HG03103 (cell line): ENCODE data around the gene GALNT14.
"Not testable (repeated sequence)": the region's sequence is repeated elsewhere in the genome, so short reads cannot be mapped to it uniquely, and the experiment has no call there.

ENCODE experiments used
- ATAC-seq: cut with Tn5 transposase; IDR thresholded peaks from one replicate; pipeline ENCODE4 v1.9.1; 2021; ENCODE audit warnings: low read depth; ENCODE audit not compliant: unreplicated experiment

Gene GALNT14, protein sequence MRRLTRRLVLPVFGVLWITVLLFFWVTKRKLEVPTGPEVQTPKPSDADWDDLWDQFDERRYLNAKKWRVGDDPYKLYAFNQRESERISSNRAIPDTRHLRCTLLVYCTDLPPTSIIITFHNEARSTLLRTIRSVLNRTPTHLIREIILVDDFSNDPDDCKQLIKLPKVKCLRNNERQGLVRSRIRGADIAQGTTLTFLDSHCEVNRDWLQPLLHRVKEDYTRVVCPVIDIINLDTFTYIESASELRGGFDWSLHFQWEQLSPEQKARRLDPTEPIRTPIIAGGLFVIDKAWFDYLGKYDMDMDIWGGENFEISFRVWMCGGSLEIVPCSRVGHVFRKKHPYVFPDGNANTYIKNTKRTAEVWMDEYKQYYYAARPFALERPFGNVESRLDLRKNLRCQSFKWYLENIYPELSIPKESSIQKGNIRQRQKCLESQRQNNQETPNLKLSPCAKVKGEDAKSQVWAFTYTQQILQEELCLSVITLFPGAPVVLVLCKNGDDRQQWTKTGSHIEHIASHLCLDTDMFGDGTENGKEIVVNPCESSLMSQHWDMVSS

DNA sequence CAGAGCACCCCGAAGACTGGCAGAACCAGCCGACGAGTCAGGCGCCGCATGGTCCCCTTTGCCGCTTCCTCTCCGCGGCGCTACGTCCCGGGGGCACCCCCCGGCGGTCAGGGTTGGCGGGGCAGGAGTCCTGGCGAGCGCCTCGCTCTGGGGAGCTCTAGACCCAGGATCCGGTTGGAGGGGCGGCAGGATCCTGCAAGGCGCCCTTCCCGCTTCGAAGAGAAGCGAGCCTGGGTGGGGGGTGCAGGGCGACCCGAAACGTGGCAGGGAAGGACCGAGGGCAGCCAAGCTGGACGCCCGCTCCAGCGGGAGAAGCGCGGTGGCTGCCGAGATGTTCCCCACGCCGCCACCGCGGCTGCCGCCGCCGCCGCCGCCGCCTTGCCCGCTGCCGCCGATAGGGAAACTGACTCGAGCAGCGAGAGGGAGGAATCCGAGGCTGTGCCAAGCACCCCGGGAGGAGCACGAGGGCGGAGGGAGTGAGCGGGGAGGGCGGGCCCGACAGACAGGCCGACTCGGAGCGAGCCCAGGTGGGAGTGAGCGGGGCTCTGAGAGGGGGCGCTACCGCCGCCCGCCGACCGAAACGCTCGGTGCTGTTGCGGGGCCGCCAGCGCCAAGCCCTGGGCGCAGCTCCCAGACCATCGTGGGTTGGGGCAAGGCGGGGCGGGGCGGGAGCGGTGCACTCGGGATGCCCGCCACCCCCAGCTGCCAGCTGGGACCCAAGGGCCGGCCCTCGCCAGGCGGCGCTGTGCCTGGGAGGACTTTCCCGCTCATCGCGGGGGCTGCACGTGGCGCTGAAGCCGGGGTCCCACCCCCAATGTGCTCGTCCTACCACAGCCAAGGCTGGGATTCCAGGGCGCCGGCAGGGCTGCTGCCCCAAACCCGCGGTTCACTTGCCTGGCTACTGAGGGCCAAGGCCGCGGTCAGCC is at the start of gene GALNT14:
GALNT14 (minus strand) TSS at position 404 of the 926 bp plus-strand sequence; CDS start at position 50, 354 bp downstream.
- ATAC-seq: peak; percentile 47

DNA sequence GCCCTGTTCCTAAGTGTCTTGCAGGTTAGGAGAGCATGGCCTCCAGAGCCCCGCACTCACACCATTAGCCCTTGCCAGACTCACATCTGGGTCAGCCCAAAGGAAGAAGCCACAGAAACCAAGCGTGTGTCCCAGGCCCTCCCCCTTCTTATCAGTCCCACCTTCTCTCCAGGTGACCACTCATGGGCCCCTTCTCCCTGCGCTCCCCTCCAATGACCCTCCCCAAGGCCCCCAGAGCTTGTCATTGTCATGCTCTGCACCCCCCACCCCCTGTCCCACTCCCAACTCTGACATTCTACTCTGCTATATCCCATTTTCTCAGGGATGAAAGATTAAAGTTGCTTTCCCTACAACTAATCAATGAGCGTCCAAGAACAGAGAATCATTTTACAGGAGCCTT is 48.9 kb upstream of the GALNT14 start:
- no peak for ATAC-seq

DNA sequence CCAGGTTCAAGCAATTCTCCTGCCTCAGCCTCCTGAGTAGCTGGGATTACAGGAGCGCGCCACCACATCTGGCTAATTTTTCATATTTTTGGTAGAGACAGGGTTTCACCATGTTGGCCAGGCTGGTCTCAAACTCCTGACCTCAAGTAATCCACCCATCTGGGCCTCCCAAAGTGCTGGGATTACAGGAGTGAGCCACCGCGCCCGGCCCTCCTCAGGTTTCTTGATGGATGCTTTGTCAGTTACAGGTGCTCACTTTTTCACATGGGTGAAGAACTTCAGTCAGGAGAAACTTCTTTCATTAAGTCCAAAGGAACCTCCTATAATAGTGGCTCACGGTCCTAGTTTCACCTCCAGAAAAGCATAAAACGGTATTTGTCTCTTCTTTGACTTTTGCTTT is 45.7 kb upstream of the GALNT14 start:
- not testable (repeated sequence) for ATAC-seq

DNA sequence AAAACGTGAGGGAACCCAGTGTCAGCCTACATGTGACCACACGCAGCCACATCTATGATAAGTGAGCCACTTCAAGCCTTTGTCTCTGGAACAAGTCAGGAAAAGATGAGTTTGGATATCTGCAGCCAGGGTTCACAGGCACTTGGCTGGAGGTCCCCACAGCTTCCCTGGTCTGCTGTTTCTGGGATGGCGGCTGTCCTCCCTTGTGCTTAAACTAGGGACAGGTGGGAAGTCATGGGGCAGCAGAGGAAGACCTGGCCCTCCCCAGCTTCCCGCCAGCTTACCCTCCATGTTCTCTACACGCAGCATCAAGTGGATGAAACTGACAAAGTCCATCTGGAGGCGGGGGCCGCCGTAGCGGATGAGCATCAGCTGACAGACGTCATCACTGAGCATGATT is 38.5 kb upstream of the GALNT14 start:
- no peak for ATAC-seq

DNA sequence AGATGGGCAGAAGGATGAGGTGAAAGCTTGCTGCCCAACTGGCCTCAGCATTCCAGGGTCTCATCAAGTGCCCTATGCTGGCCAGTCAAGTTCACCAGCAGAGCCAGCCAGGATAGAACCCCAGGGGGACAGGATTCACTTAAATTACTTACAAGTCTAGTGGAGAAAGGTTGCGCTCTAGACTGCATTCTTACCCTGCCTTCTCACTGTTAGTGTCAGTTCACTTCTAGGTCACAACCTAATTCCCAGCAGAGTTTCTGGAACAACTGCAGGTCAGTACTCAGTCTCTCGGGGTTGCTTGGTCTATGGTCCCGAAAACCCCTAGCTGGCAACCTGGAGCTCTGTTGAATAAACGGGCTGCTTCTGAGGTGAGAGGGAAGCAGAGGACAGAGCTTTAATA is 32.9 kb upstream of the GALNT14 start:
- ATAC-seq: no peak

DNA sequence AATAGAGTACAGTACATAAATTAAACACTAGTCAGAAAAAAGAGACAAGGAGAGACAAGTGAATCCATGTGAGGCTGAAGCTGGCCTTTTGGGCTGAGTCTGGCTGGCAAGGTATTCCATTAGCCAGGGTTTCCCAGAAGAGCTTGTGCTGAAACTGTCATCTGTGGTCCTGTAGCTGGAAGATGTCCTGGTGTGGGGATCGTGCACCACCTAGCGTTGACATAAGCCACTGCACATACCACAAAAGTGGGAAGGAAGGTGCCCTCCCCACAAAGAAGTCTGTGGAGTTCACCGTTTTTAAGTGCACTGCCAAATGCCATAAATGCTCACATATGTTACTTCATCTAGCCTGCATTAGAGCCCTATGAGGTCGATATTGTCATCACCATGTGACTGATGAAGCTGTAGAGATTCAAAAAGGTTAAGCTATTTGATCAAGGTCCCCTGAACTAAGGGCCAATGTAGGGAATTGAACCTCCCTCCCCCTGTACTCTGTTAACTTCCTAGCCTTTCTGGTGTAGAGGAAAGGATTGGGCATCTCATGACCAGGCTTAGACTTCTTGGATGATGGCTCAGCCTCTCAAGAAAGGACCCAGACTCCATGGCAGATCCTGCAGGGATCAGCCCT is 31.9 kb upstream of the GALNT14 start:
- ATAC-seq: peak; percentile 65

DNA sequence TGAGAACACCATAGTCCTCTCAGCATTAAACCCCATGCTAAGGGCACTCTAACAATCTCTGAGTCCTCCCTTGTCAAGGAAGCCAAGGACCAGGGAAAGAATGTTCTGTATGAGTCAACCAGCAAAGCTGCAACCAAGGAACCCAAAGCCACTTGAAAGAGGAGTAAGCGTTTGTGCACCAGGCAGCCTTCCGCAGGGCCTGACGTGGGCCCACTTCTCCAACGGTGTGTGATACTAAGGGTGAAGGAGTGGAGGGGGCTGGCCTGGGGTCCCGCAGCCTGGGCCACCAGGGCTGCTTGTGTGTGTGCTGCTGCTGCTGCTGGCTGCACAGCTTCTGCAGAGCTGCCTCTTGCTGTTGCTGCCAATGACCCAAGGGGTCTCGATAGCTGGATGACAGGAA is 30.1 kb upstream of the GALNT14 start:
- ATAC-seq: no peak

DNA sequence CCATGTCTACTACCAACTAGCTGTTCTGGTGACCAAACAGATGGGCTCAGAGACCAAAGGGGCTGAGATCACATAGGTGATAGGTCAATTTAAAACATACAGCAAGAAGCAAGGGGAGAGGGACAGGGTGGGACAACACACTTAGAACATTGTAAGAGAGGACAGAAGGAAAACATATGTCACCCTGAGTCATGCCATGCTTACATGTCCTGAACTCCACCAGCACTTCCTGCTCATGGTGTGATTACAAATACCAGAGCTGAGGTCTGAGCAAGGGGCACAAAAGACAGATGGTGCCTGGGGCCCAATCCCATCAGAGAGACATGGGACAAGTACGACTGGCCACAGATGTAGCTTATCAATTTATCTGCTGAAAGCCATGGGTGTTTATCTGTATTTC is 28.7 kb upstream of the GALNT14 start:
- no peak for ATAC-seq

DNA sequence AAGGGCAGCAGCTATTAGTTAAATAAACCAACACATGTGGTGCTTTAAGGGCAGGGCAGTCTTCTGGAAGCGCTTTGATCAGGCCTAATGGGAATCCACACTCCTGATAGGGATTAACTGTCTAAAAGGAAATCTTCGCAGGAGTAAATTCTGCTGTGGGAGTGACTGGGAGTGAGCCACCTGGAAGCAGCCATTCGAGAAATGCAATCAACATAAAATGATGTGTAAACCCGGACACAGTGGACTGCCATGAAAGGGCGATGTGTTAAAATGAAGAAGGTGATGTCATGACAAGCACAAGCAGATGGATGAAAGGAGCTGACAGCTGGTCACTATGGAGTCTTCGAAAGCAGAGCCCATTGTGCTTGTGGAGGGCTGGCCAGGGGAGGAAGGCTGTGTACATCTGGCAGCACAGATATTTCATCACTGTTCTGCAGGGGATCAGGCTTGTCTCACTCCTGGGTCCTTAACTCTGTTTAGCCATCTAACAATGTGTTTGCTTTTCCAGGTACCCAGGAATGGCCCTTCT is 24.8 kb upstream of the GALNT14 start:
- ATAC-seq: no peak

DNA sequence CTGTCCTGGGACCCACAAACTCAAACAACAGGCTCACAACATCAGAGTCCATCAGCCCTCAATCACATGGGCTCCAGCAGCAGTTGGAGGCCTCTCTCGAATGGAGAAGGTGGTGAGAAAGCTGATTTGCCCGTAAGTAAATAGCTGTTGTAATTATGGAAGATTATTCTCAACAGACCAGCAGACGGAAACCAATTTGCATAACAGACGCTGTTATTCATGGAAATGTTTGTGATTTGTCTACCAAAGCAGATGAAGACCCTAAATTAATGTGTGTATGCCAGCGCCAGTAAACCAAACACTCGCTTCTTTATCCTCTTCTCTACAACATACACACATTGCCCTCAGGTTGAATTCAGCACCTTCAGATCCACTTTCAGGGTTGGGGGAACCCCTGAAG is 23.4 kb upstream of the GALNT14 start:
- no peak for ATAC-seq

DNA sequence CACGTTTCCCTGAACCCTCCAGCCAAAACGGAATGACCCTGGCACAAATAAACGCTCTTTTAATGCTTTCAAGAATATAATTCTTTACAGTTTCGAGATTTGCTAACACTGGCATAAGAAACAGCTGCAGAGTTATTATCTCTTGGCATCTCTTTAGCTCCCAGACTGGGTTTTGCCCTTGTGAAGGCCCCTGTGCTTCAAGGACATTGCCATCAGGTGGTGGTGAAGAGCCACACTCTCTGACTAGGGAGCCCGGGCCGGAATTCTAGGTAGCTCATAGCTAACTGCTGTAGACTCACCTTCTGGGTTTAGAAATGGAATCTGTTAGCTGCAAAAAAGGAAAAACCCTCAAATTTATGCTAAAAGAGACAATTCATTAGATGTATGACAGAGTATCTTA is 13.3 kb upstream of the GALNT14 start:
- ATAC-seq: no peak

DNA sequence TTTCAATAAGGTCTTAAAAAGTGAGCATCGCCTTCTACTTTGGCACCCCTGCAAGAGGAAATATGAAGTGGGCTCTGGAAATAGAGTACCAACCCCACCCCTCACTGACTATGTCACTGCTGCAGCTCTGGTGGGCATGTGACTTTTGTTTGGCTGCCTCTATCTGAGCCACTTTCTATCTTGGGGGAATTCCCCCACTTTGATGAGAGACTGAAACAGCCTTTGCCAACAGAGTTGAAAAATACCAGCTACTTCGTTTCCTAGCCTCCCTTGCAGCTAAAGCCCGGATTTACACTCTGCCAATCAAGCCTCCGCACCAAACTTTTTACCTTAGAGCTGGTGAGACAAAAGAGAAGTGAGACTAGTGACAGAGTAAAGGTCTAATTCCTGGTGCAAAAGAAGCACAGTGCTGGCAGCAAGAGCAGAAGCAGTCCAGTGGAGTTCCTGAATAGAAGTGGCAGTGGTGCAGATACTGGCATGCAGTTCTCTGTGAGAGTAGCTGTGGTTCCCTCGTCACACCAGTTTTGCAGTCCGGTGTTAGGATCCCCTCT is 12.0 kb upstream of the GALNT14 start:
- no peak for ATAC-seq

DNA sequence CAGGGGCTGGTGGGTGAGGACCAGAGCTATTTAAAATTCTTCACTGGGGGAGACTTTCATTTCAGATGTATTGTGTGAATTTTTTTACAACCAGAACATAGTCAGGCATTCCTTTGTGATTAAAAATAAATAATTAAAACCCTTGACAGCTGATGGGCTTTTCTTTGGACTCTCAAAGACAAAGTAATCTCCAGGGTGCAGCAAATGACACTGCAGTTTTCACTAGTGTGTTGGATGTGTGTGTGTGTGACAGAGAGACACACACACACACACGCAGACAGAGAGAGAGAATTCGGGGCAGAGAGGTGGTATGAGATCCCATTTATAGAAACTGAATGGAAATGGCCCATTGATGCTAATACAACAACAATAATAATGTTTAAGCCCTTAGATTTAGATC is 10.3 kb upstream of the GALNT14 start:
- ATAC-seq: no peak

DNA sequence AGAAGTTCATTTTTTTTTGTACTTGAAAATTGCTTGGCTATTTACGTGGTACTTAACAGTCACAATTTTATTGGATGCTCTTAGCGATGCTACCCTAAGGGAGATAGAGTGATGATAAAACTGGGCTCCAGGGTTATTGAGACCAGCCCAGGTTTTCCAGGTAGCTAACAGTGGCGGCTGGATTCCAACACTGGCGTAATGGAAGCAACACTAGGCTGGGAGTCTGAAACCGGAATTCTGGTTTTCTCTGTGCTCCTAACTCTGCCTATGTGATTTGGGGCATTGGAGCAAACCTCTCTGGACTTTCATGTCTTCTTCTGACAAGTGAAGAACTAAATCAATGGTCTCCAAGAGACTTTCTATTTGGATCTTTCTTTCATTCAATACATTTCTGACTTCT is 9.4 kb upstream of the GALNT14 start:
- ATAC-seq: no peak

DNA sequence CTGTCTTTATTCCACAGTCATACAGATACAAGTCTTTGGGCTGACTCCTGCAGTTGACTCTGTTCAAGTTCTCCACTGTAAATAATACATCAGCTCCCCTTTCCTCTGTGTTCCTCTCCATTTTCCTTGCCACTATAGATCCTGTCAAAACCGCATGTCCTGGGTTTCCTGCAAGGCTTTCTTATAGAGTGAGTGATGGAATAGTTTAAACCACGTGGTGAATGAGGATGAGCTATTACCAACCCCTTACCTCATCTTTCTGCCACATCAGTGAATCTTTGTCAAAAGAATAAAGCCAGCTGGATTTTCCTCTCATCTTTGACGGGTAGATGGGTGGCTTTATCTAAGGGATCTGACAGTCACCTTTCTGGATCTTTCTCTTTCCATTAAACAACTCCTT is 3.9 kb upstream of the GALNT14 start:
- ATAC-seq: no peak

DNA sequence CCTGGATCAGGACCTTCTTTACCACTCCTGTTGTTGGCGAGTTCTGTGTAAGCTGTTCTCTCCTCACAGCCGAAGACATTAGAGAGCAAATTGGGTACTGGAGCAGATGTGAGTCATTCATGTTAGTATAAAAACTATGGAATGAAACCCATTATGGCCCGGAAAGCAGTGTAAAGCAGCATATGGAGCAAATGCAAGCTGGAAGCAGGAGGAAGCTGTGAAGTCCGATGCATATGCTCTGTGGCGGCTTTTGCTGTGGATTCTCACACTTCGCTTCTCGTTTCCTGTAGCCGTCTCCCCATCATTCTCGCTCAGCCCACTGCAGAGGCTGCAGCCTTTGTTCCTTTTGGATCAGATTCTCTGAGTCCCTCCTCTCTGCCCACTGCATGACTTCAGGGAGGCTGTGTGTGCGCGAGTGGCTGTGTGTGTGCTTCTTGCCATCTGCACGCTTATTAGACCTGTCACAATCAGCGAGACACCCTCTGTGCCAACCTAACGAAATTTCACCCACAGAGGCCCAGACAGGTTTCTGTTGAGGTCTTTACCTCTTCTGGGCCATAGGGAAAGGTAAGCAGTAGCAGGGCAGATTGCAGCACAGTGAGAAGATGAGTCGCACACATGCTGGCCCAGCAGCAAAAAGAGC is 3.3 kb upstream of the GALNT14 start:
- ATAC-seq: no peak

DNA sequence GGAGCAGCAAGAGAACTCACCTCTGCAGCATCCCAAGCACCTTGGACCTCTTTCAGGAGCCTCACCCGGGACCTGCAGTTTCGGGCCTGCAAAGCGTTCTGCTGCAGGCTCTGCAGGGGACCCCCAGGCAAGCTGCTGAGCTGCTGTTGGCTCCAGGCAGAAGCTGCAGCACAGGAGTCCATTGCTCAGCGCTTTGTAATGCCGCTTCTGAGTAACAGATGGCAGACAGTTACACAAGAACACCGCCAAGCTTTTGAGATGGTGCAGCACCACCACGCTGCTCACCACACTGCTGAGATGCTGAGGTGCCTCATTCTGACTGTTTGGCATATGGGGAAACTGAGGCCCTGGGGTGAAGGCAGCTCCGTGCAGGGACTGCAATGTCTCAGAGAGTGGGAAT is 1.9 kb upstream of the GALNT14 start:
- ATAC-seq: no peak

DNA sequence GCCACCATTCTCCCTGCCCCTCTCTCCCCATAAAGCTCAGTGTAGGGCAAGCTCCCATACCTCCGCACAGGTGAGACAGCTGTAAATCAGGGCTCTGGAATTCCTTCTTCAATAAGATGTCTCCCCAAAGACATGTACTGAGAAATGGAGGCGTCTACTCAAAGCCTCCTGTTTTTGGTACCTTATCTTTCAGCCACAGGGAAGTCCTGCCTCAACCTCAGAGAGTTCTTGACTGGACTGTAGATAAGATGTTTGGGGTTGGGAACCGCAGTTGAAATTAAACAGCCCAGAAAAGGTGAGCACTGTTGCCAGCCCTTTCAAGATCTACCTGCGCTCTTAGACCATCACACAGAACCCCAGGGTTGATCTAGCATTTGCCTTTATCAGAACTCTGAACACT is 1.4 kb upstream of the GALNT14 start:
- no peak for ATAC-seq

DNA sequence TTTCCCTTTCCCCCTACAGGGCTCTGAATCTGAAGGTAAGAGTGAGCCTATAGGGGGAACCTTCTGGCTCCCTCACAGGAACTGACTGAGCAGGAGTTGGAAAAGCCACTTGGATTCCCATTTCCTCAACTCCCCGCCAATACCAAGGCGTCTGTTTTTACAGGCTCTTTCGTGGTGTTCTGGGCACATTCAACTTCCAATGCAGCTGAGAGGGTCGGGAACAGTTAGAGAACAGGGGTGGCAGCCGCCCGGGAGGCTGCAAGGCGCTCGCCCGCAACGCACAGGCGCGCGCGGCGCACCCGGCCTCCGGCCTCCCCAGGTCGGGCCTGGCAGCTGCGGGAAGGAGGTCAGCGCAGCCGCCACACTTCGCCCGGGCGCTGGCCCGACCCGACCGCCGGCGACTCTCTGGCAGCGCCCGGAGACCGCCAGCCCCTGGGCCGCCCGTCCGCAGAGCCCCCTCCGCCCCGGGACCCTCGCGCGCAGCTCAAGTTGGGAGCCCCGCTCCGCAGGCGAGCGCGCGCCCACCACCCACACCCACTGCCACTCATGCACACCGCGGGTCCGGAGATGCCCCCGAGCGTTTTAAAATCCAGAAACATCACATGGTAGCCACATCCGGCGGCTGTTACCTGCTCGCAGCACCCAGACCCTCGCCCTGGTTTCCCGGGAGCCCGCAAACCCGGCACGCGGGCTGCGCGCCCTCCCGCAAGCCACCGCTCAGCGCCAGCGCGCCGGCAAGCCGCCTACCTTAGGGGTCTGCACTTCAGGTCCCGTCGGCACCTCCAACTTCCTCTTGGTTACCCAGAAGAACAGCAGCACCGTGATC is 816 bp downstream of the GALNT14 start:
- ATAC-seq: no peak
